ENCODE data around the gene SMS. TPM values are rescaled to one million over a fixed set of nuclear protein-coding genes. Genes with fewer than 3 reads are reported as not detected.

The SMS gene
- total and polyA plus RNA-seq, 2 of the 4 experiments (the other 2 are of a cell fraction): 176 to 230 TPM

DNA sequence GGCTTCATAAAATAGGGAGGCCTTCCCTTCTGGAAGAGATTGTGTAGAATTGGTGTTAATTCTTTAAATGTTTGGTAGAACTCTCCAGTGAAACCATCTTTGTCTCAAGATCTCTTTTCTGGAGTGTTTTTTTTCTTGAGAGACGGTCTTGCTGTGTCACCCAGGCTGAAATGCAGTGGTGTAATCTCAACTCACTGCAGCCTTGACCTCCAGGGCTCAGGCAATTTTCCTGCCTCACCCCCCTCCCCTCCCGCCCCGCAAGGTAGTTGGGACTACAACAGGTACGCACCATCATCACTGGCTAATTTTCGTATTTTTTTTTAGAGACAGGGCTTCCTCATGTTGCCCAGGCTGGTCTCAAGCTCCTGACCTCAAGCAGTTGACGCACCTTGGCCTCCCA lies 12.1 kb downstream of the SMS start:
- ChIA-PET POLR2A (ENCODE audit: unreplicated experiment) (no interaction called here), CTCF (interaction anchor here (1.1 kb wide), 1 partner anchor 23 kb away, joined by 3 read pairs; no protein-coding TSS in a partner anchor)
- peaks cover 12% of the 10 kb centered on the region for H3K9me1 ChIP-seq (ENCODE audit: insufficient read depth, low read length)
- peaks cover 4% of the 10 kb centered on the region; the same call in 1 of the 2 replicates for H3K27me3 ChIP-seq (ENCODE audit: control insufficient read depth, insufficient read depth, low read length)
- dilution Hi-C loops (cut with HindIII; ENCODE audit: low sequenced_read_pairs, unreplicated experiment): no loop called here
- no peak overlapping the region for H3K9ac ChIP-seq (ENCODE audit: low read depth, low read length)
- no peak overlapping the region for H4K8ac ChIP-seq (ENCODE audit: low read depth in 2 of 2, low read length in 2 of 2)
- in situ Hi-C loops (cut with MboI; ENCODE audit: low sequenced_read_pairs): no loop called here
- no peaks in the 10 kb centered on the region for H3K9me3 ChIP-seq (ENCODE audit: control insufficient read depth, insufficient read depth, low read length)
- H4K20me1 ChIP-seq (ENCODE audit: insufficient read depth, low read length): peaks cover 81% of the 10 kb centered on the region
- H3K4ac ChIP-seq (ENCODE audit: low read depth, low read length): no peak overlapping the region
- H2BK20ac ChIP-seq (ENCODE audit: low read depth, low read length): no peak overlapping the region
- no peak for ATAC-seq (ENCODE audit: low read depth)
- no peak overlapping the region for H3K56ac ChIP-seq (ENCODE audit: extremely low read depth, insufficient read depth, low read length)
- no peak overlapping the region for H2AK5ac ChIP-seq (ENCODE audit: low read depth, low read length)
- no peak overlapping the region for H3K4me2 ChIP-seq (ENCODE audit: low read depth, low read length)
- no peak overlapping the region for H2AFZ ChIP-seq (replicated peaks; ENCODE audit: low read length, poor library complexity)
- H3K79me1 ChIP-seq (ENCODE audit: low read depth in 1 of 2, low read length in 2 of 2): peaks cover 0 to 4% of the 10 kb centered on the region in 2 experiments; a peak in 1 of 4 replicates
- H3K27ac ChIP-seq (ENCODE audit: insufficient read depth, low read length): no peak overlapping the region
- peaks cover 6% of the 10 kb centered on the region for H3K36me3 ChIP-seq (ENCODE audit: control insufficient read depth, insufficient read depth, low read length)
- H2AK9ac ChIP-seq (replicated peaks; ENCODE audit: low read depth, low read length, poor library complexity): no peak overlapping the region
- H3K23ac ChIP-seq (ENCODE audit: low read depth, low read length): no peak overlapping the region
- no peak overlapping the region for H4K91ac ChIP-seq (ENCODE audit: insufficient read depth, low read depth, low read length)
- DNase-seq: no peak
- no peak overlapping the region for H2BK120ac ChIP-seq (ENCODE audit: low read depth, low read length)
- no peak overlapping the region for H3K14ac ChIP-seq (replicated peaks; ENCODE audit: low read depth, low read length)
- TF ChIP-seq, protein P1, sequence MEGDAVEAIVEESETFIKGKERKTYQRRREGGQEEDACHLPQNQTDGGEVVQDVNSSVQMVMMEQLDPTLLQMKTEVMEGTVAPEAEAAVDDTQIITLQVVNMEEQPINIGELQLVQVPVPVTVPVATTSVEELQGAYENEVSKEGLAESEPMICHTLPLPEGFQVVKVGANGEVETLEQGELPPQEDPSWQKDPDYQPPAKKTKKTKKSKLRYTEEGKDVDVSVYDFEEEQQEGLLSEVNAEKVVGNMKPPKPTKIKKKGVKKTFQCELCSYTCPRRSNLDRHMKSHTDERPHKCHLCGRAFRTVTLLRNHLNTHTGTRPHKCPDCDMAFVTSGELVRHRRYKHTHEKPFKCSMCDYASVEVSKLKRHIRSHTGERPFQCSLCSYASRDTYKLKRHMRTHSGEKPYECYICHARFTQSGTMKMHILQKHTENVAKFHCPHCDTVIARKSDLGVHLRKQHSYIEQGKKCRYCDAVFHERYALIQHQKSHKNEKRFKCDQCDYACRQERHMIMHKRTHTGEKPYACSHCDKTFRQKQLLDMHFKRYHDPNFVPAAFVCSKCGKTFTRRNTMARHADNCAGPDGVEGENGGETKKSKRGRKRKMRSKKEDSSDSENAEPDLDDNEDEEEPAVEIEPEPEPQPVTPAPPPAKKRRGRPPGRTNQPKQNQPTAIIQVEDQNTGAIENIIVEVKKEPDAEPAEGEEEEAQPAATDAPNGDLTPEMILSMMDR (conservative IDR thresholded peaks at IDR 0.05; ENCODE audit: low read depth, low read length): no peak
- TF ChIP-seq FOS (IDR thresholded peaks at IDR 0.05; ENCODE audit: low read depth, low read length) (no peak), RCOR1 (IDR thresholded peaks at IDR 0.05; ENCODE audit: insufficient replicate concordance, low read length) (no peak), NFE2L2 (IDR thresholded peaks at IDR 0.05; ENCODE audit: low read depth, low read length) (no peak), POLR2A (IDR thresholded peaks at IDR 0.05; ENCODE audit: low read depth, low read length) (no peak)
- WGBS, 2 experiments (ENCODE audit: extremely low coverage in 2 of 2, insufficient read length in 1 of 2): no CpG with 5 or more reads among the region's 6 CpGs
- H3K4me1 ChIP-seq (ENCODE audit: control insufficient read depth, insufficient read depth, low read length): no peaks in the 10 kb centered on the region; the same call in none of the 2 replicates
- no TSS peak for BruUV-seq (replicated peaks)
- intact Hi-C loops (cut with micrococcal nuclease): no loop called here
- no peak overlapping the region for H4K5ac ChIP-seq (ENCODE audit: low read depth, low read length)
- H3K18ac ChIP-seq (ENCODE audit: low read depth, low read length): no peak overlapping the region
- H2BK5ac ChIP-seq (ENCODE audit: low read depth, low read length, poor library complexity, severe bottlenecking): no peak overlapping the region
- no peak overlapping the region for H2BK15ac ChIP-seq (ENCODE audit: low read depth, low read length)
- no peak overlapping the region for H3K4me3 ChIP-seq (ENCODE audit: insufficient read depth, low read depth, low read length)
